Vagina (tissue), 2 donors: ENCODE data around the gene TNFSF15. TPM values are rescaled to one million over a fixed set of nuclear protein-coding genes. Genes with fewer than 3 reads are reported as not detected.

ENCODE experiments used
- DNase-seq, 2 donors: peaks; one replicate each; pipeline ENCODE4 v3.0.0-alpha.2; 2017; ENCODE audit errors: extremely low spot score in 2 of 2
- H3K27ac ChIP-seq: fragments of 200-600 bp; sonication (generic); one replicate; pipeline ENCODE4 v1.5.1; 2019
- H3K27me3 ChIP-seq: fragments of 200-600 bp; sonication (generic); one replicate; pipeline ENCODE4 v1.5.1; 2019
- H3K36me3 ChIP-seq, 2 donors: fragments of 200-600 bp; sonication (generic); one replicate each; pipeline ENCODE4 v1.5.1; 2017 to 2019
- H3K4me1 ChIP-seq: fragments of 200-600 bp; sonication (generic); one replicate; pipeline ENCODE4 v1.5.1; 2019
- H3K4me3 ChIP-seq, 2 donors: fragments of 200-600 bp; sonication (generic); 1 replicate in 1 of 2; 2 replicates in 1 of 2; pipeline ENCODE4 v1.5.1; 2016 to 2019
- H3K9me3 ChIP-seq: fragments of 200-600 bp; sonication (generic); one replicate; pipeline ENCODE4 v1.5.1; 2019
- POLR2A ChIP-seq, 2 donors: fragments of 450-650 bp; IDR thresholded peaks; one replicate each; pipeline ENCODE4 v1.6.1; 2017; ENCODE audit warnings: antibody characterized with exemption in 2 of 2, mild to moderate bottlenecking in 2 of 2, moderate library complexity in 2 of 2
- POLR2AphosphoS5 ChIP-seq, 2 donors: sonication (generic); formaldehyde crosslinking; IDR thresholded peaks; one replicate each; pipeline ENCODE4 v1.9.0; 2017; ENCODE audit warnings: antibody characterized with exemption in 2 of 2, mild to moderate bottlenecking in 2 of 2, low read depth in 1 of 2; ENCODE audit not compliant: insufficient read depth in 1 of 2
- intact Hi-C: fragments of 100-400 bp; cut with DNase I; formaldehyde crosslinking; loops from one replicate; pipeline ENCODE4 v1.15.1; 2023
- total RNA-seq: library from RNA; depleted of rRNA; stranded (reverse); fragments of >200 nt; gene quantifications from one replicate; pipeline ENCODE4 v1.2.3, GENCODE V29; 2016
- TF ChIP-seq, protein P1 (sequence below), 3 experiments: fragments of 450-650 bp in 2 of 3; fragments of 200-600 bp in 1 of 3; sonication (generic) in 1 of 3; IDR thresholded peaks; one replicate each; pipeline ENCODE4 v1.5.1; 2017 to 2019; ENCODE audit warnings: antibody characterized with exemption in 3 of 3, mild to moderate bottlenecking in 2 of 3, moderate library complexity in 2 of 3

TNFSF15 gene
- total RNA-seq, 1 donor from 2014 or later = 0.74 TPM

DNA sequence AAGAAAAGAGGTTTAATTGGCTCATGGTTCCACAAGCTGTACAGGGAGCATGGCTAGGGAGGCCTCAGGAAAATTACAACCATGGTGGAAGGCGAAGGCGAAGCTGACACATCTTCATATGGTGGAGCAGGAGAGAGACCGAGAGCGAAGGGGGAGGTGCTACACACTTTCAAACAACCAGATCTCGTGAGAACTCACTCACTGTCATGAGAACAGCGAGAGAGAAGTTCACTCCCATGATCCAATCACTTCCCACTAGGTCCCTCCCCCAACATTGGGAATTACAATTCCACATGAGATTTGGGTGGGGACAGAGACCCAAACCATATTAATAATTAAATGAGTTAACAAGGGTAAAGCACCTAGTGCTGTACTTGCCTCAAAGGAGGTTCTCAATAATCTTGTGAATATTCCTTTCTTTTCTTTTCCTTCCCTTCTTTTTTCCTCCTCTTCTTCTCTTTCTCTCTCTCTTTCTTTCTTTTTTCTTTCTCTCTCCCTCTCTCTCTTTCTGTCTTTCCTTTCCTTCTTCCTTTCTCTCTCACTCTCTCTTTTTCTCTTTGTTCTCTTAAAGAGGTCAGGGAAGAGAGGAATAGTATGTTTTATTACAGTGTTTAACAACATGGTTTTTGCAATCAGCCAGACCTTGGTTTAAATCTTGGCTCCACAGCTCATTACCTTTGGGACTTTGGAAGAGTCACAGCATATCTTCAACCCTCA is 29.0 kb downstream of the TNFSF15 start:
- H3K27ac ChIP-seq = no peak overlapping the region
- H3K4me1 ChIP-seq = no peaks in the 10 kb centered on the region
- no peaks in the 10 kb centered on the region for H3K9me3 ChIP-seq
- peak; percentile 27 to 52 for DNase-seq
- intact Hi-C loops = no loop called here
- no peaks in the 10 kb centered on the region for H3K36me3 ChIP-seq
- H3K27me3 ChIP-seq = no peaks in the 10 kb centered on the region
- TF ChIP-seq, protein P1, sequence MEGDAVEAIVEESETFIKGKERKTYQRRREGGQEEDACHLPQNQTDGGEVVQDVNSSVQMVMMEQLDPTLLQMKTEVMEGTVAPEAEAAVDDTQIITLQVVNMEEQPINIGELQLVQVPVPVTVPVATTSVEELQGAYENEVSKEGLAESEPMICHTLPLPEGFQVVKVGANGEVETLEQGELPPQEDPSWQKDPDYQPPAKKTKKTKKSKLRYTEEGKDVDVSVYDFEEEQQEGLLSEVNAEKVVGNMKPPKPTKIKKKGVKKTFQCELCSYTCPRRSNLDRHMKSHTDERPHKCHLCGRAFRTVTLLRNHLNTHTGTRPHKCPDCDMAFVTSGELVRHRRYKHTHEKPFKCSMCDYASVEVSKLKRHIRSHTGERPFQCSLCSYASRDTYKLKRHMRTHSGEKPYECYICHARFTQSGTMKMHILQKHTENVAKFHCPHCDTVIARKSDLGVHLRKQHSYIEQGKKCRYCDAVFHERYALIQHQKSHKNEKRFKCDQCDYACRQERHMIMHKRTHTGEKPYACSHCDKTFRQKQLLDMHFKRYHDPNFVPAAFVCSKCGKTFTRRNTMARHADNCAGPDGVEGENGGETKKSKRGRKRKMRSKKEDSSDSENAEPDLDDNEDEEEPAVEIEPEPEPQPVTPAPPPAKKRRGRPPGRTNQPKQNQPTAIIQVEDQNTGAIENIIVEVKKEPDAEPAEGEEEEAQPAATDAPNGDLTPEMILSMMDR (IDR thresholded peaks at IDR 0.05) = no peak
- TF ChIP-seq POLR2A (IDR thresholded peaks at IDR 0.05) (no peak), POLR2AphosphoS5 (IDR thresholded peaks at IDR 0.05; ENCODE audit: insufficient read depth in 1 of 2, low read depth in 1 of 2) (no peak)
- no peak overlapping the region for H3K4me3 ChIP-seq

DNA sequence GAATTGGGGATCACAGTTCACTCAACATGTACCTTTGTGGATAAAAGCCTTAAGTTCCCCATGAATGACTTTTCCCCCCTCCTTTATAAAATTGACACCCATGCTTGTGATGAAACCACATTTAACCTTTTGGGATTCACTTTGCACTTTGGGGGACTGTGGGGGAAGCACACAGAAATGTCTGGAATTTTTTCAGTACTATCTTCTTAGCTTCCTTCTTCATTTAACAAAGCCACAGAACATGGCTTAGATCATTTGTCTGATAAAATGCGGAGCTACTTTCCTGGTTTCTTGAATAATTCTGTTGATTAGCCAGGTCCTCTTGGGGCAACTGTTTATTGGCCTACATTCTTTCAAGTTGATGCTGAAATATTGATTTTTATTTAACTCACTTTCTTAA is 29.9 kb downstream of the TNFSF15 start:
- DNase-seq = no peak
- Histone ChIP-seq H3K4me3 (no peak overlapping the region), H3K9me3 (no peaks in the 10 kb centered on the region), H3K27me3 (no peaks in the 10 kb centered on the region), H3K36me3 (no peaks in the 10 kb centered on the region), H3K27ac (no peak overlapping the region), H3K4me1 (no peaks in the 10 kb centered on the region)
- intact Hi-C loops = no loop called here
- TF ChIP-seq, protein P1 (IDR thresholded peaks at IDR 0.05) = no peak
- TF ChIP-seq POLR2A (IDR thresholded peaks at IDR 0.05) (no peak), POLR2AphosphoS5 (IDR thresholded peaks at IDR 0.05; ENCODE audit: insufficient read depth in 1 of 2, low read depth in 1 of 2) (no peak)

DNA sequence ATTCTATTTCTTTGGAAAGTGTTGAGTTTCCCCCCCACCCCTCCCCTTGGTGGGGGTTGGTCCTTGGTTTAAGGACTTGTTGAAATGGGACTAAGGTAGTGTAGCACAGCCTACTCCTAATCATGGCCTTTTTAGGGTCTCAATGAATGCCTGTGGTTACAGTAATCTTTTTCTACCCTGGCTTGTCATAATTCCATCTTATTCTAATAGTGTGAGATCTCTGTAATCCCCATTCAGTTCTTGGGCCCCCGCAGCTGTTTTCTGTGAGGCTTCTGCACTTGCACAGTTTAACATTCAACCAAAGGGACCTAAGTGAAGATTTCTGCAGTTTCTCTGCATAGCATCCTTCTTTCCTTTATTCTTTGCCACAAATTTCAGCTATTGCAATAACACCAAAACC is 30.7 kb downstream of the TNFSF15 start:
- Histone ChIP-seq H3K4me3 (no peak overlapping the region), H3K36me3 (no peaks in the 10 kb centered on the region), H3K9me3 (no peaks in the 10 kb centered on the region), H3K4me1 (no peaks in the 10 kb centered on the region), H3K27me3 (no peaks in the 10 kb centered on the region), H3K27ac (no peak overlapping the region)
- peak in 1 of 2 donors; percentile 22 for DNase-seq
- TF ChIP-seq, protein P1 (IDR thresholded peaks at IDR 0.05) = no peak
- TF ChIP-seq POLR2A (IDR thresholded peaks at IDR 0.05) = no peak
- no peak for TF ChIP-seq POLR2AphosphoS5 (IDR thresholded peaks at IDR 0.05; ENCODE audit: insufficient read depth in 1 of 2, low read depth in 1 of 2)
- intact Hi-C loops = no loop called here

DNA sequence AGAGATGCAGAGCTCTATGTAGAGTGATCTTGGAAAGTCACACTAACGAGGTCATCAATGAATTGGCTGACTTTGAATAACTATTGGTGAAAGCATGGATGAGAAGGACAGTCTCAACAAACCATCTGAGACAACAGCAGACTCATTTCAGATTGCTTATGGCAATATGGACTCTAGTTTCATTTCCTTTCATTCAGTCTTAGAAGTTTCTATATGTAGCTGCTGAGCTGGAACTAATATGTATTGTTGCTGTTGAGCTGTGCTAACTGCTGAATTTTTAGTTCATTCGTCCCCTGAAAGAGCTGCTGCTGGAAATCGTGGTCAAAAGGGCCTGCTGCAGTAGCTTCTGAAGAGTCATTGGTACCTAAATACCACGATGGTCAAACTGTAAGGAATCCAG is 31.3 kb downstream of the TNFSF15 start:
- Histone ChIP-seq H3K4me1 (no peaks in the 10 kb centered on the region), H3K36me3 (no peaks in the 10 kb centered on the region), H3K27ac (no peak overlapping the region), H3K27me3 (no peaks in the 10 kb centered on the region), H3K9me3 (no peaks in the 10 kb centered on the region), H3K4me3 (no peak overlapping the region)
- intact Hi-C loops = no loop called here
- peak in 1 of 2 donors; percentile 27 for DNase-seq
- TF ChIP-seq POLR2A (IDR thresholded peaks at IDR 0.05) = no peak
- no peak for TF ChIP-seq POLR2AphosphoS5 (IDR thresholded peaks at IDR 0.05; ENCODE audit: insufficient read depth in 1 of 2, low read depth in 1 of 2)
- TF ChIP-seq, protein P1 (IDR thresholded peaks at IDR 0.05) = no peak

DNA sequence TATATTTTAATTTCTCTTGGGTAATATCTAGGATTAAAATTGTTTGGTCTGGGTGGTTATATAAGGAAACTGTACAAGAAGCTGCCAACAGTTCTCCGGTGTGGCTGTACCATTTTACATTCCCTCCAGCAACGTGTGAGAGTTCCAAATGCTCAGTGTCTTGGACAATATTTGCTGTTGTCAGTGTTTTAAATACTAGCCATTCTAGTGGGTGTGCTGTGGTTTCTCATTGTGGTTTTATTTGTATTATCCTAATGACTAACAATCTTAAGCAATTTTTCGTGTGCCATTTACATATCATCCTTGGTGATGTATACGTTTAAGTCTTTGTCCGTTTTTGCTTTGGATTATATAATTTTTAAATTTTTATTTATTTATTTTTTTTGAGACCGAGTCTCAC is 34.0 kb downstream of the TNFSF15 start:
- no peak overlapping the region for H3K27ac ChIP-seq

More for the DNA sequence above, 34.0 kb downstream of the TNFSF15 start:
- no peaks in the 10 kb centered on the region for H3K4me1 ChIP-seq
- no peak for DNase-seq
- H3K4me3 ChIP-seq = no peak overlapping the region
- intact Hi-C loops = no loop called here
- H3K27me3 ChIP-seq = no peaks in the 10 kb centered on the region
- H3K36me3 ChIP-seq = no peaks in the 10 kb centered on the region
- no peaks in the 10 kb centered on the region for H3K9me3 ChIP-seq
- TF ChIP-seq, protein P1 (IDR thresholded peaks at IDR 0.05) = no peak
- TF ChIP-seq POLR2AphosphoS5 (IDR thresholded peaks at IDR 0.05; ENCODE audit: insufficient read depth in 1 of 2, low read depth in 1 of 2) = no peak
